ENCODE measurements around the gene TPPP.

DNA sequence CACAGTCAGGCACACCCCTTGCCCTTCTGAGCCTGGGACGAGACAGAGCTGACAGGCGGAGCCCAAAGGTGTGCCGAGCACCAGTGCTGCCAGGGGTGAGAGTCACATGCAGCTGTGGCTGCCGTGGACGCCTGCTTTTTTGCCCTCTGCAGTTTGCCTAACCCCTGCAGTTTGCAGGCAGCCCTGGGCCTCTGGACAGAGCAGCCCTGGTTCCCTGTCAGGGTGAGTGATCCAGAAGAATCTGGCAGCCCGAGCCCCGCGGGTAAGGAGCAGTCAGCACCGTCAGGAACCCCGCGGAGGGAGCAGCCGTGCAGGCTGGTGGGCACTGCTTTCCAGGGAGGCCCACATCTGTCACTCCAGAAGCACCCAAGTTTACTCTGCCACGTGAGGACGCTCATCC lies 50.7 kb downstream of the TPPP start:
- TF ChIP-seq, protein P1, sequence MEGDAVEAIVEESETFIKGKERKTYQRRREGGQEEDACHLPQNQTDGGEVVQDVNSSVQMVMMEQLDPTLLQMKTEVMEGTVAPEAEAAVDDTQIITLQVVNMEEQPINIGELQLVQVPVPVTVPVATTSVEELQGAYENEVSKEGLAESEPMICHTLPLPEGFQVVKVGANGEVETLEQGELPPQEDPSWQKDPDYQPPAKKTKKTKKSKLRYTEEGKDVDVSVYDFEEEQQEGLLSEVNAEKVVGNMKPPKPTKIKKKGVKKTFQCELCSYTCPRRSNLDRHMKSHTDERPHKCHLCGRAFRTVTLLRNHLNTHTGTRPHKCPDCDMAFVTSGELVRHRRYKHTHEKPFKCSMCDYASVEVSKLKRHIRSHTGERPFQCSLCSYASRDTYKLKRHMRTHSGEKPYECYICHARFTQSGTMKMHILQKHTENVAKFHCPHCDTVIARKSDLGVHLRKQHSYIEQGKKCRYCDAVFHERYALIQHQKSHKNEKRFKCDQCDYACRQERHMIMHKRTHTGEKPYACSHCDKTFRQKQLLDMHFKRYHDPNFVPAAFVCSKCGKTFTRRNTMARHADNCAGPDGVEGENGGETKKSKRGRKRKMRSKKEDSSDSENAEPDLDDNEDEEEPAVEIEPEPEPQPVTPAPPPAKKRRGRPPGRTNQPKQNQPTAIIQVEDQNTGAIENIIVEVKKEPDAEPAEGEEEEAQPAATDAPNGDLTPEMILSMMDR (IDR thresholded peaks at IDR 0.05; ENCODE audit: low read depth, low read length) = no peak
- TF ChIP-seq POLR2A (IDR thresholded peaks at IDR 0.05; ENCODE audit: extremely low read depth, insufficient read length) (no peak), MYC (IDR thresholded peaks at IDR 0.05; ENCODE audit: low read depth, low read length) (no peak)
- TF ChIP-seq, protein P2, sequence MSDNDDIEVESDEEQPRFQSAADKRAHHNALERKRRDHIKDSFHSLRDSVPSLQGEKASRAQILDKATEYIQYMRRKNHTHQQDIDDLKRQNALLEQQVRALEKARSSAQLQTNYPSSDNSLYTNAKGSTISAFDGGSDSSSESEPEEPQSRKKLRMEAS (IDR thresholded peaks at IDR 0.05; ENCODE audit: low read depth, low read length) = no peak
